Caco-2 (cell line): Measurements from ENCODE around the gene FAM3C. TPM values are rescaled to one million over a fixed set of nuclear protein-coding genes. Genes with fewer than 3 reads are reported as not detected.

Experiments
- BruUV-seq: library from RNA; stranded (reverse); fragments of 400-500 nt; replicated peaks from 2 replicates; lab custom pipeline; 2021; lab: Mats Ljungman, UMichigan
- CTCF ChIA-PET: fragments of 300-600 bp; sonication (Branson Sonifier 250); formaldehyde crosslinking; loops from one replicate; lab custom pipeline; 2022; ENCODE audit warnings: antibody characterized with exemption; lab: Charles Lee
- POLR2A ChIA-PET: fragments of 300-600 bp; sonication (Branson Sonifier 250); formaldehyde crosslinking; loops from one replicate; lab custom pipeline; 2022; ENCODE audit warnings: antibody characterized with exemption; lab: Charles Lee
- DNase-seq, 2 experiments: peaks; one replicate each; pipeline versions ENCODE4 v3.0.0 to v3.0.0-alpha.2; 2020 to 2022
- H3K27me3 ChIP-seq: replicated peaks from 2 replicates; pipeline ENCODE4 v1.6.0; 2011; ENCODE audit warnings: low read length; ENCODE audit not compliant: control insufficient read depth, insufficient read depth
- H3K36me3 ChIP-seq: 2 replicates; pipeline ENCODE4 v1.5.1; 2011; ENCODE audit warnings: low read length; ENCODE audit not compliant: control insufficient read depth, insufficient read depth
- H3K4me1 ChIP-seq: fragments of 250-450 bp; sonication (Bioruptor Pico); 2 replicates; pipeline ENCODE4 v1.5.1; 2020; ENCODE audit warnings: mild to moderate bottlenecking
- H3K4me3 ChIP-seq: 2 replicates; pipeline ENCODE4 v1.5.1; 2011; ENCODE audit warnings: low read depth, mild to moderate bottlenecking, control low read depth, low read length
- H3K9me3 ChIP-seq: fragments of 250-450 bp; sonication (Bioruptor Pico); 2 replicates; pipeline ENCODE4 v1.5.1; 2020; ENCODE audit warnings: mild to moderate bottlenecking, moderate library complexity
- H3K27ac Mint-ChIP-seq: one replicate; pipeline ENCODE4 v1.8.0; 2022; ENCODE audit warnings: mixed read lengths; ENCODE audit not compliant: unreplicated experiment
- H3K27me3 Mint-ChIP-seq: one replicate; pipeline ENCODE4 v1.8.0; 2022; ENCODE audit warnings: mixed read lengths; ENCODE audit not compliant: insufficient read depth, unreplicated experiment
- H3K36me3 Mint-ChIP-seq: one replicate; pipeline ENCODE4 v1.8.0; 2022; ENCODE audit warnings: mild to moderate bottlenecking, mixed read lengths; ENCODE audit not compliant: insufficient read depth, unreplicated experiment
- H3K4me1 Mint-ChIP-seq: one replicate; pipeline ENCODE4 v1.8.0; 2022; ENCODE audit warnings: low read depth, mixed read lengths; ENCODE audit not compliant: unreplicated experiment
- H3K4me3 Mint-ChIP-seq: one replicate; pipeline ENCODE4 v1.8.0; 2022; ENCODE audit warnings: mild to moderate bottlenecking, moderate library complexity, mixed read lengths; ENCODE audit not compliant: unreplicated experiment
- H3K9me3 Mint-ChIP-seq: one replicate; pipeline ENCODE4 v1.8.0; 2022; ENCODE audit warnings: mixed read lengths; ENCODE audit not compliant: unreplicated experiment
- CTCF ChIP-seq, 2 experiments: fragments of 200-600 bp in 1 of 2; IDR thresholded peaks; 1 replicate in 1 of 2; 2 replicates in 1 of 2; pipeline versions ENCODE4 v1.5.1 to v1.8.0; 2011 to 2022; ENCODE audit warnings: antibody characterized with exemption in 1 of 2, control low read depth in 1 of 2, inconsistent platforms in 1 of 2, low read depth in 1 of 2, low read length in 1 of 2, mild to moderate bottlenecking in 1 of 2, moderate library complexity in 1 of 2; ENCODE audit not compliant: insufficient read depth in 1 of 2, severe bottlenecking in 1 of 2, unreplicated experiment in 1 of 2
- intact Hi-C: fragments of 100-400 bp; cut with micrococcal nuclease; formaldehyde crosslinking; loops from one replicate; pipeline ENCODE4 v1.10.0; 2022; ENCODE audit not compliant: unreplicated experiment
- total RNA-seq: library from RNA; stranded (reverse); gene quantifications from 2 replicates; pipeline ENCODE4 v1.2.3, GENCODE V29; 2022

Gene FAM3C
- total RNA-seq, 1 experiment from 2014 or later = 40.5 TPM

GRCh38 chr7:121391686-121392085 lies 4.4 kb downstream of the FAM3C start:
- POLR2A ChIA-PET = no interaction called here
- BruUV-seq = no TSS peak

GRCh38 chr7:121390617-121391016 lies 5.5 kb downstream of the FAM3C start:
- intact Hi-C loops = no loop called here
- Mint-ChIP-seq H3K4me1 (no peaks in the 10 kb centered on the region), H3K27me3 (no peaks in the 10 kb centered on the region), H3K9me3 (no peaks in the 10 kb centered on the region), H3K27ac (no peak overlapping the region), H3K36me3 (peaks cover 16% of the 10 kb centered on the region), H3K4me3 (no peak overlapping the region)
- no peaks in the 10 kb centered on the region for H3K36me3 ChIP-seq
- H3K4me3 ChIP-seq = no peak overlapping the region
- H3K27me3 ChIP-seq = no peaks in the 10 kb centered on the region
- TF ChIP-seq CTCF (IDR thresholded peaks at IDR 0.05; ENCODE audit: insufficient read depth in 1 of 2, low read depth in 1 of 2, low read length in 1 of 2, severe bottlenecking in 1 of 2, unreplicated experiment in 1 of 2) = no peak
- H3K9me3 ChIP-seq = no peaks in the 10 kb centered on the region
- BruUV-seq = no TSS peak
- H3K4me1 ChIP-seq = peaks cover 14% of the 10 kb centered on the region
- ChIA-PET POLR2A (no interaction called here), CTCF (no interaction called here)
- DNase-seq = no peak

More at GRCh38 chr7:121391686-121392085, 4.4 kb downstream of the FAM3C start:
- H3K27me3 ChIP-seq = no peaks in the 10 kb centered on the region
- no peak for TF ChIP-seq CTCF (IDR thresholded peaks at IDR 0.05; ENCODE audit: insufficient read depth in 1 of 2, low read depth in 1 of 2, low read length in 1 of 2, severe bottlenecking in 1 of 2, unreplicated experiment in 1 of 2)
- H3K36me3 ChIP-seq = no peaks in the 10 kb centered on the region
- no peaks in the 10 kb centered on the region for H3K9me3 Mint-ChIP-seq
- peaks cover 25% of the 10 kb centered on the region for H3K36me3 Mint-ChIP-seq
- H3K27ac Mint-ChIP-seq = no peak overlapping the region
- H3K4me1 Mint-ChIP-seq = no peaks in the 10 kb centered on the region
- no peak overlapping the region for H3K4me3 ChIP-seq
- no peaks in the 10 kb centered on the region for H3K9me3 ChIP-seq
- H3K4me3 Mint-ChIP-seq = no peak overlapping the region
- H3K27me3 Mint-ChIP-seq = no peaks in the 10 kb centered on the region
- intact Hi-C loops = no loop called here
- DNase-seq = no peak
- CTCF ChIA-PET = no interaction called here
- peaks cover 12% of the 10 kb centered on the region for H3K4me1 ChIP-seq

- ChIA-PET POLR2A (no interaction called here), CTCF (no interaction called here)
- no peak for TF ChIP-seq CTCF (IDR thresholded peaks at IDR 0.05; ENCODE audit: insufficient read depth in 1 of 2, low read depth in 1 of 2, low read length in 1 of 2, severe bottlenecking in 1 of 2, unreplicated experiment in 1 of 2)
- H3K4me1 ChIP-seq = peaks cover 19% of the 10 kb centered on the region
- Mint-ChIP-seq H3K4me1 (no peaks in the 10 kb centered on the region), H3K9me3 (no peaks in the 10 kb centered on the region), H3K27ac (no peak overlapping the region), H3K36me3 (peaks cover 16% of the 10 kb centered on the region), H3K27me3 (no peaks in the 10 kb centered on the region), H3K4me3 (no peak overlapping the region)
- intact Hi-C loops = no loop called here
- no peak overlapping the region for H3K4me3 ChIP-seq
- no peaks in the 10 kb centered on the region for H3K27me3 ChIP-seq
- H3K9me3 ChIP-seq = no peaks in the 10 kb centered on the region
- H3K36me3 ChIP-seq = no peaks in the 10 kb centered on the region
- BruUV-seq = no TSS peak
- no peak for DNase-seq
Observed at GRCh38 chr7:121390109-121390508, 6.0 kb downstream of the FAM3C start.
